Measurements from ENCODE around the gene ARID1B.
A peak's percentile ranks its signal among the peaks of the same experiment; 100 is the strongest.

Gene ARID1B

DNA sequence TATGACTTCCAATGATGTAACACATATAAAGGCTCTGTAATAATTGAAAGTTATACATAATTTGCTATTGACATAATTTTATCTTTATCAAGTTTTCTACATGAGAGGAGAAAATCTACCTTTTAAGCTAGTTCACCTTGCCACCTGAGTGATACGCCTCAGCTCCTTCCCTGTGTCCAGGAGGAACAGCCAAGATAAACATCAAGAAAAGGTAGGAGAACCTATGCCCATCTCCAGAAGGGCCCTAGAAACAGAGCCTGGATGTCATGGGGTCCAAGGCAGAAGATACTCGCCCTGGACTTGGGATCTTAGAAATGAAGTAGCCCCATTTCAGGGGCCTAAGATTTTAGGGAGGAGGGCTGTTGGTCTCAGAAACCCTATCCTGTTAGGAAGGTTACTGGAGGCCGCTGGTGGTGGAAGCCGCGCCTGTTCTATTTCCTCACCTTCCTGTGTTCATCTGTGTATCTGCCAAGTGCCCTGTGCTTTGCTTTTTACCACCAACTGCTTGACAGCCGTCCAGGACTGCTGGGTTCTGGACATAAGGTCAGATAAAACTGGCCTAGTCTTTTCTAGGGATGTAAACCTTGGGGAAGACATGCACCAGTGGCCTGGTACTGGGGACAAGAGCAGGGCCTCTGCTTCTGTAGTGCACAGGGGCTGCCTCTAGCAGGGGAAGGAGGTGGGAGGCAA, 178.5 kb downstream of the ARID1B start:
- no peak for DNase-seq (ENCODE audit: low read depth)

DNA sequence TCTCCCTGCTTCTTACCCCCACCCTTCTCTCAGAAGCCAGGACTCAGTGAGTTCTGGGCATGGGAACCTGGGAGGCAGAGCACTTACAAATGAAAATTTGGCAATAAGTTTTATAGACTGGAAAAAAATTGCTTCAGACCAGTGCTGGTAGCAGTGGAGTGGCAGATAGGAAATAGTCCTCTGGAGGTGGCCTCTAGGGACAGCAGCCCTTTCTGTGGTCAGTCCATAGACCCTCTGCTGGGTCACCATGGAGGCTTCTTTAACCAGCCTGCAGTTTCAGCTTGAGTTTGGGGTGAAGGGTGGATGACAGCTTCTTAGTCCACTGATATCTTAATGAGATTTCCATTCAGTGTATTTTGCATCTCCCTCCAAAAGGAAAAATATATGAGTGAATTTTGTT, 179.1 kb downstream of the ARID1B start:
- H3K4me3 ChIP-seq (ENCODE audit: low read depth, low read length): no peak overlapping the region
- TF ChIP-seq CTCF (IDR thresholded peaks at IDR 0.05; ENCODE audit: insufficient read depth, low read depth, low read length, missing control alignments): no peak
- no peak for DNase-seq (ENCODE audit: low read depth)

More for the DNA sequence above, 178.5 kb downstream of the ARID1B start:
- no peak for TF ChIP-seq CTCF (IDR thresholded peaks at IDR 0.05; ENCODE audit: insufficient read depth, low read depth, low read length, missing control alignments)
- H3K4me3 ChIP-seq (ENCODE audit: low read depth, low read length): no peak overlapping the region

DNA sequence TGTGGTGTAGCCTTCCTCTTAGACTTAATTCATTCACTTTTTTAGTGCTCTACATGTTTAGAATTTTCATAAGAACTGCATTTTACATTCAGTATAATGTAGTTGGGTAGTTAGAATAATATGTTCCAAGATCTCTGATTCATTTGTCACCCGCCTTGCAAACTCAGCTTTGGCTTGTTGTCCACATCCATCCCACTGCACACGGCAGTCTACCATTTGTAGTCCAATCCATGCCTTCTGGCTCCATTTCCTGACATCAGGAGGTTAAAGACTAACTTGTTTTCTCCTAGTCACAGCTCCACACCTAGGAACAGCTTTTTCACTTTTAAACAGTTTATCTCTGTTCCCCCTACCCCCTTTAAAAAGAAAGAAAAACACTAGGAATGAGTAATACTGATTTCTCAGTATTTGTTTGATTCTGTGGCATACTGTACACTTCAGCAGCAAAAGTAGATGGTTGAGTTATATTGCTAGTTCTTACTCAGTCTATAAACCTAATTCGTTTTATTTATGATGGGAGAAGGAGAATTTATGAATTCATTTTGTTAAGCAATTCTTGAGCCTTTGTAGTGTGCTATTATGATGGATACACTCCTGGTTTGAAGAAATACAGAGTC, 180.9 kb downstream of the ARID1B start:
- TF ChIP-seq CTCF (IDR thresholded peaks at IDR 0.05; ENCODE audit: insufficient read depth, low read depth, low read length, missing control alignments): no peak
- peak; percentile 27 for DNase-seq (ENCODE audit: low read depth)
- H3K4me3 ChIP-seq (ENCODE audit: low read depth, low read length): no peak overlapping the region

DNA sequence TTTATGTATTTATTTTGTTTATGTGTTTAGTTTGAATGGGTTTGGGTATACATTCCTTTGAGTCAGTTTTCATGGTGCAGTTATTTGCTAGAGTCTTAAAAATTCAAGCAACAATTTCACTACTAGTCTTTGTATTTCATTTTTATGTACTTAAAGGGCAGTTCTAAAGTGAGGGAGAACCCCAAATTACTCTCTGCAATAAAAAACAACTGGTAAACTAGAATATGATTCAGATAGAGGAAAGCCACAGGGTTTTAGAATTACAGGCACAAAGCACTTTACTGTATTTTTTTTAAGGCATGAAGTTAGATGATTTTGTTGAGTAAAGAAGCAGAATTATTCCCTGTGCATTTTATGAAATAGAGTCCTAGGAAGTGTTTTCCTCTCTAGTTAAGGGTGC, 183.3 kb downstream of the ARID1B start:
- no peak for TF ChIP-seq CTCF (IDR thresholded peaks at IDR 0.05; ENCODE audit: insufficient read depth, low read depth, low read length, missing control alignments)
- no peak overlapping the region for H3K4me3 ChIP-seq (ENCODE audit: low read depth, low read length)
- DNase-seq (ENCODE audit: low read depth): no peak

- no peak for DNase-seq (ENCODE audit: low read depth)
- no peak overlapping the region for H3K4me3 ChIP-seq (ENCODE audit: low read depth, low read length)
- no peak for TF ChIP-seq CTCF (IDR thresholded peaks at IDR 0.05; ENCODE audit: insufficient read depth, low read depth, low read length, missing control alignments)
Observed at GRCh38 chr6:156961282-156961892, 184.2 kb downstream of the ARID1B start.

DNA sequence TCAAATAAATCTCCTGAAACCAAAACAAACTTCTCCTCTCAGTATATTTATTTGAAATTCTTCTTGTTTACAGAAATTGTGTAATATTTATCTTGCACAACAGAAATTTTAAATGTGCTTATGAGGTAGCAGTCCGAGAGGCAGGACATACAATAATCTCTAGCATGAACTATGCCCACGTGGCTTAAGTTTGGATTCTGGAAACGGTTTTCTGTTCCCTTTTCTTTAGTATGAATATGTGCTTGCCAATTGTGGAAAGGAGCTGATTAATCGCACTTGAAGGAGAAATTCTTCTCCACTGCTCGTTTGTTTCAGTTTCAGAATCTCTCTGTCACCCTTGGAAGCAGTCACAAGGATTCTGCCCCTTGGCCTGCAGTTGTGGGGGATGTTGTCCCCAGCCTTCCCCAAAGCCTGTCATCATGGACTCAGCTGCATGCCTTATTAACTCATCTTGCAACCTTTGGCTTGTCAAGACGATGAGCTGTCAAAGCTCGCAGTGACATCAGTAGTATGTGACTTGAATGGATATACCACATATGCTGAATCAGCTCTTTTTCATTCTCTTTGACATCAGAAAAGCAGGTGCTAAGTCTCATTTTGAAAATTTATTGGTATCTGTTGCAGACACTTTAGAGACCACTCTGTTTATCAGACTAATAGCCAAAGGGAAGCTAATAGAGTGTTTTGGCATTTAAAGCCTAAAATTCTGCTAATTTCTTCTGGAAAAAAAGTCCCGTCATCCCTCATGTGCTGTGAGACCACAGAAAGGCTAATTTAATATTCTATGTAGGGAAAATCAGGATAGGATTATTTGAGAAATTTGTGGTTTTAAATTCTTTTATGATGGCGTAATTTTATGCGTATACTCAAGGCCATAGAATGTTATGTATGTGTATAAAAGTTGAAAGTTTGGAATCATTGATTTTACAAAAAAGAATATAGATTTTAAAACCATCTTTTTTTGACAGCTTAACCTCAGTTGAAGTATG, 186.8 kb downstream of the ARID1B start:
- peak; percentile 62 for DNase-seq (ENCODE audit: low read depth)
- TF ChIP-seq CTCF (IDR thresholded peaks at IDR 0.05; ENCODE audit: insufficient read depth, low read depth, low read length, missing control alignments): no peak
- H3K4me3 ChIP-seq (ENCODE audit: low read depth, low read length): peak overlapping the region; percentile 3; the same call in 1 of the 2 replicates
